Caki2 (cell line): ENCODE data around the gene PALMD. TPM values are rescaled to one million over a fixed set of nuclear protein-coding genes. Genes with fewer than 3 reads are reported as not detected.

Experiments
- DNase-seq: peaks from one replicate; pipeline ENCODE4 v3.0.0-alpha.2; 2015; ENCODE audit warnings: low read depth
- in situ Hi-C: cut with HindIII; loops from 2 replicates; pipeline ENCODE4 v1.10.0; 2016; ENCODE audit warnings: low sequenced_read_pairs, low pct_unique_long_range_greater_than_20kb, mixed read lengths
- total RNA-seq: library from RNA; depleted of rRNA; stranded (reverse); fragments of >200 nt; shearing (Covaris generic); gene quantifications from 2 replicates; pipeline ENCODE4 v1.2.3, GENCODE V29; 2014; ENCODE audit warnings: low replicate concordance; rRNA removed

The PALMD gene
- total RNA-seq, 1 experiment from 2014 or later = 6.5 TPM

DNA sequence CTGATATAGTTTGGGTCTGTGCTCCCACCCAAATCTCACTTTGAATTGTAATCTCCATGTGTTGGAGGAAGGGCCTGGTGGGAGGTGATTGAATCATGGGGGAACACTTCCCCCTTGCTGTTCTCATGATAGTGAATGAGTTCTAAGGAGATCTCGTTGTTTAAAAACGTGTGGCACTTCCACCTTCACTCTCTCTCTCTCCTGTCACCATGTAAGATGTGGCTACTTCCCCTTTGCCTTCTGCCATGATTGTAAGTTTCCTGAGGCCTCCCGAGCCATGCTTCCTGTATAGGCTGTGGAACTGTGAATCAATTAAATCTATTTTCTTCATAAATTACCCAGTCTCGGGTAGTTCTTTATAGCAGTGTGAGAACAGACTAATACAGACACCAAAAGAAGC lies 80.1 kb downstream of the PALMD start:
- in situ Hi-C loops = no loop called here
- no peak for DNase-seq

- in situ Hi-C loops = no loop called here
- no peak for DNase-seq
Observed at GRCh38 chr1:99726407-99726806, 80.5 kb downstream of the PALMD start.

GRCh38 chr1:99726818-99727217 lies 80.9 kb downstream of the PALMD start:
- in situ Hi-C loops = no loop called here

DNA sequence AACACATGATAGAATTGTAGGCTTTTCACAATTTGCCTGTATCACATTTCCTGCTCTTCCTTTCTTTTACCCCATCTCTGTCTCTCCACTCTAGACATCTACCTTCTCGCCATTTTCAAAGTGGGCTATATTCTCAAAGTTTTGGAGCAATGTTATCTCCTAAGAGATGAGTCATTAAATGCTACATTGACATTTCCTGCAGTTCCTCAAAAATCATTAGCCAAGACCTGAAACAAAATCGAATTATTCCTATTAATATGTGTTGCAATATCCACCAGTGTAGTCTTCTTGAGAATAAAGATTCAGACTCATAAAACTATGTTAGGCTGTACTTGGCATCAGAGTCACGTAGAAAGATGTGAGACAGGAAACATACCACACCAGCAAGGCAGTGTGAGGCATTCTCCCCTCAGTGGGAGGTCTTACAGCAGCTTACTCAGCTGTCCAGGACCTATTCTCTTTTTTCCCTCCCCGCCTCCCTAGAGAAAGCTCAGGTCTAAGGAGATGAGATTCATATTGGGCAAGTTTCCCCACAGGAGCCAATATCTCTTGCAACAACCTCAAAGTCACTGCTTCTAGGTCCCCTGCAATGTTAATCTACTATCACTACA lies 81.8 kb downstream of the PALMD start:
- in situ Hi-C loops = no loop called here
- DNase-seq = peak; percentile 1

More at GRCh38 chr1:99726818-99727217, 80.9 kb downstream of the PALMD start:
- DNase-seq = no peak

DNA sequence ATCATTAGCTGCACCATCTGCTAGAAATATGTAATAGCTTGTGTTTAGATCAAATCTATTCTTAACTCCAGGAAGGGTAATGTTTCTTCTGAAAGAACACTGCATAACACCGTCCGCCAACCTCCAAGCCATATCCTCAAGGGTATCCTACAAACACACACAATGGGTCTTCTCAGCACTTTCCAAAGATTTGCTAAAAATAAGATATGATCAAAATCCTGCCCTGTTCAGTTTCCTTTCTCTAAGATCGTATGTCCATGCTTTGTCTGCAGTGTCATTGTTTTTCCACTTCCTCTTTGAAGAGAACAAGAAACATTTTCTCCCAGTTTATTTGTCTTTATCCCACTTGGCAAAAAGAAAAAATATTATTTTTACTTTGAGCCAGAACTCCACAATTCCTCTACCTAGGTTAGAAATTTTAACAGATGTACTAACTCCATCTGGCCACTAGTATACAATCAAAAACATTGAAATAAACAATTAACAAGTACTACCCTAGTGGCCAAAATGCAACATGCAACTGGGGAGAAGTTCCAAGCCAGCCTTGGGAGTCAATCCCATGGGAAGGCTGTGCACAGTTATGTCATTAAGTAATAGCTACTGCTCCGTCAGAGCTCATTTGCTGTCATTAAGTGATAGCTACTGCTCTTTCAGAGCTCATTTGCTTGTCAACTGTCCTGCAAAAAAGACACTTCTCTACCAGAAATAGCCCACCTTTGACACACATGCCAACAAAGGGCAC lies 82.8 kb downstream of the PALMD start:
- DNase-seq = peak; percentile 29
- in situ Hi-C loops = no loop called here

DNA sequence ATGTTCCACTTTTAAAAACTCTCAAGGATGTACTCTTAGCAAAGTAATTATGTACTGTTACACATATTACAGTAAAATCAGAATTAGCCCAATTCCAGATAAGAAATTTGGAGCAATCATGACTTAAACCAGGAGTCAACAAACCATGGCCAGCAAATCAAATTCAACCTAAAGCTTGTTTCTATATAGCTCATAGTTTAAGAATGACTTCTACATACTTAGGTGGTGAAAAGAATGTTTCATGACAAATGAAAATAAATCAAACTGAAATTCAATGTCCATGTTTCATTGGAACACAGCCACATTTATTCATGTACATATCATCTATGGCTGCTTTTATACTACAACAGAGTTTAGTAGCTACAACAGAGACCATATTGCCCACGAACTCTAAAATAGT lies 85.5 kb downstream of the PALMD start:
- no peak for DNase-seq
- in situ Hi-C loops = no loop called here

DNA sequence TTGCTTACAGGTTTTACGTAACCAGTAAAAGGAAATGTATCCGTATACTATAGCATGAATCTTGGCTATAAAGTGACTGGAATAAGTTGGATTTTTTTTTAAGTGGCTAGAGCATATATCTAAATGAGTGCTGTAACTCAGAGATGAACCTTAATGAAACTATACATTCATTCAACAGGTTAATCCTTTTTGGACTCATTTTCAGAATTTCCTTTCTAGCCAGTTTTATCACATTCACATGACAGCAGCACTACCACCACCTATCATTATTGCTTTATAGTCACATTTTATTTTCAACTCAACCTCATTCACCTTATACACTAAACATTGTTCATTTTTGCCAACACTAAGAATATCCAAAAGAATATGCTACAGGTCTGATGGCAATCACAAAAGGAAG lies 89.9 kb downstream of the PALMD start:
- in situ Hi-C loops = no loop called here
- no peak for DNase-seq

GRCh38 chr1:99737016-99737415 lies 91.1 kb downstream of the PALMD start:
- peak; percentile 46 for DNase-seq
- in situ Hi-C loops = no loop called here

GRCh38 chr1:99738858-99739465 lies 93.0 kb downstream of the PALMD start:
- in situ Hi-C loops = no loop called here
- DNase-seq = no peak

GRCh38 chr1:99740141-99740540 lies 94.2 kb downstream of the PALMD start:
- in situ Hi-C loops = no loop called here
- DNase-seq = no peak

Other genes starting within 250 kb of the PALMD start
- gene FRRS1, start 120.5 kb downstream of the PALMD start, total RNA-seq = 7.2 and 7.9 TPM in 2 replicates
- 0.70 and 4.8 TPM in 2 replicates for gene AGL, start 204.2 kb downstream of the PALMD start, total RNA-seq